HG03565 (cell line): Measurements from ENCODE around the gene PCGF1.
"Not testable (repeated sequence)": the region's sequence is repeated elsewhere in the genome, so short reads cannot be mapped to it uniquely, and the experiment has no call there.

Experiments
- ATAC-seq: cut with Tn5 transposase; IDR thresholded peaks from one replicate; pipeline ENCODE4 v1.9.1; 2021; ENCODE audit warnings: mild to moderate bottlenecking, moderate library complexity; ENCODE audit not compliant: unreplicated experiment

Gene PCGF1

GRCh38 chr2:74499940-74500577 lies 7.4 kb downstream of the PCGF1 start:
- ATAC-seq = no peak

GRCh38 chr2:74499267-74499939 lies 8.1 kb downstream of the PCGF1 start, which contains the start of gene LBX2:
LBX2 (minus strand) TSS chr2:74499603; CDS start chr2:74499537, 66 bp downstream.
- no peak for ATAC-seq

DNA sequence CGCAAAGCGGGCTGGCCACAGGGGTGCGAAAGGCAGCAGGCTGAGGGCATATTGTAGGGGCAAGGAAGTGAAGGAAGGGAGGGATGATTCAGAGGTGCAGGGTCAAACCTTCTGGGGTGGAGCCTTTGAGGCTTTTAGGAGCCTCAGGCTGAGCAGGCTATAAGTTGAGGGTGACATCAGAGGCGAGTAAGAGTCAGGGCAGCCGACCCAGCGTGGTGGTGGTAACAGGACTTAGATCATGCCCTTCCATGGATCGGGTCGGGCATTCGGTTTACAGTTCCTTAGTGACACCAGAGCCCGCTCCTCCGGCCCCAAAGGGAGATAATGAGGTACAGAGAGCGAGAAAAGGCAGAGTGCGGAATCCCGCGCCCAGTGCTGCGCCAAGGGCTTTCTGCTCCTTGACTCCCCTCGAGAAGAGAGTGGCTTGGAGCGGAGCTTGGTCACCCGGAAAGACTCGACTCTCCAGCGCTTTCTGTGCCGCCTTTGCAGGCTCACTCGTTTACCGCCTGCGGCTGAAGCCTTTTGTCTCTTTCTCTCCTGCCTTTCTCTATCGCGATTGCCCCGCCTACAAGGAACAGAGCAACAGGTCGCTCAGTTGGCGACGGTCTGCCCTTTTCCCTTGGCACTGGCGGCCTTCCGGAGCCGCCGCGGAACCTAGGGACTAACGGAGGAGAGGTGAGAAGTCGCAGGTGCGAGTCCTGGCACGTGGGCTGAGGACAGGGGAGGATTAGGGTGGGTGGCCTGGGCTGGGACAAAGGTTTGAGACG lies 8.8 kb downstream of the PCGF1 start:
- no peak for ATAC-seq

DNA sequence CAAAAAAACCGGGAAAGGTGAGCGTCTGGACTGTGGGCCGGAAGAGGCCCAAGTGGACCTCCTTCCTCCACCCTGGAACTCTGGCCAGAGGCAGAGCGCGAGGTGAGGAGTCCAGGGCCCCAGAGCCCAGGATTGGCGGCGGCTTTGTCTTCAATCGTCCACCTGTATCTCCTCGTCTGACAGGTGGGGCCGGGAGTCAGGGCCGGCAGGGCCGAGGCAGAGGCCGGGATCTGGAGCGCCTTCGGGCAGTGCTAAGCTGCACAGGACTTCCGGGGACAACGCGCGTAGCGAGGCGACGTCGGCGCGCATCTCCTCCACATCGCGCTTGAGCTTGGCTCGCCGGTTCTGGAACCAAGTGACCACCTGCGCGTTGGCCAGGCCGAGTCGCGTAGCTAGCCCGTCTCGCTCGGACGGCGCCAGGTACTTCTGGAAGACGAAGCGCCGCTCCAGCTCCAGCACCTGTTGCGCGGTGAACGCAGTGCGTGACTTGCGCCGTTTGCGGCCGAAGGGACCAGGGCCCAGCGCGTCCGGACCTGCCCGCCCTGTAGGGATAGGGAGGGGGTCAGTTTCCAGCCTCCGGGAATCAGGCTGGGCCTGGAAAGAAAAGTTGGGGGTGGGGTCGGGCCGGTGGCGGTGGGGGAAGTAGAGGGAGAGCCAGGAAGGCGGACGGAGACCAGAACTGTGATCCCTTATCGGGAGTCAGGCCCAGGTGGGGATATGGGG lies 9.6 kb downstream of the PCGF1 start:
- no peak for ATAC-seq

- ATAC-seq = no peak
These were observed 10.3 kb downstream of the PCGF1 start for GRCh38 chr2:74496997-74497776.

DNA sequence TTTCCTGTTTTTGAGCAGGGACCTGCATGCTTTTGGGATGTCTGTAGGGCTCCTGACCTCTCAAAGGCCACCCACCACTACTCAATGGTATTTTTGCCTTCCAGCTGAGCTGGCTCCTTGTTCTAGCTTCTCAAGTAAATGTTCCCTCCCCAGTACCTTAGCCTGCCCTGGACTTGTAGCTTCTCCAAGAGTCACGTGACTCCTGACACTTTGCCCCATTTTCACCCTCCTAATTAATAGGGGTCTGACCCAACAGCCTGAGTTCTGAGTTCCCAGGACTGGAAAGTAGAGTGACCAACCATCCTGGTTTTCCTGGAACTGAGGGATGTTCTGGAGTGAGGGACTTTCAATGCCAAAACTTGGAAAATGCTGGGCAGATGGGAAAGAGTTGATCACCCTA lies 12.1 kb downstream of the PCGF1 start:
- no peak for ATAC-seq

DNA sequence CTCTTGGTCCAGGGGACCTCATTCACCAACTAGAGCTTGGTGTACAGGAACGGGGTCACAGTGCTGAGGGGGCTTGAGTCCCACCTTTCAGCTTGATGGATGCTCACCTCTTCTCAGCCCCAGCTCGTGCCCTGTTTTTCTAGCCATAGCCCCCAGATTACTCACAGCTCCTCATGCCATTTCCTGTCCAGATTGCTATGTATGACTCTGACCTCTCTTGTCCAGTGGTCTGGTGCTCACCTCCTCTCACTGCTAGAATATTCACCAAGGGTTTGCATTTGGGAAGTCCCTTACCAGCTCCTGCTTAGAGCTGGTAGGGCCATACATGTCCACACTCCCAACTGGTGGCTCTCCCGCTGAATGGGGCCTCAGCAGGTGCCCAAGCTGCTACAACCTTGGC lies 13.9 kb downstream of the PCGF1 start:
- ATAC-seq = no peak

DNA sequence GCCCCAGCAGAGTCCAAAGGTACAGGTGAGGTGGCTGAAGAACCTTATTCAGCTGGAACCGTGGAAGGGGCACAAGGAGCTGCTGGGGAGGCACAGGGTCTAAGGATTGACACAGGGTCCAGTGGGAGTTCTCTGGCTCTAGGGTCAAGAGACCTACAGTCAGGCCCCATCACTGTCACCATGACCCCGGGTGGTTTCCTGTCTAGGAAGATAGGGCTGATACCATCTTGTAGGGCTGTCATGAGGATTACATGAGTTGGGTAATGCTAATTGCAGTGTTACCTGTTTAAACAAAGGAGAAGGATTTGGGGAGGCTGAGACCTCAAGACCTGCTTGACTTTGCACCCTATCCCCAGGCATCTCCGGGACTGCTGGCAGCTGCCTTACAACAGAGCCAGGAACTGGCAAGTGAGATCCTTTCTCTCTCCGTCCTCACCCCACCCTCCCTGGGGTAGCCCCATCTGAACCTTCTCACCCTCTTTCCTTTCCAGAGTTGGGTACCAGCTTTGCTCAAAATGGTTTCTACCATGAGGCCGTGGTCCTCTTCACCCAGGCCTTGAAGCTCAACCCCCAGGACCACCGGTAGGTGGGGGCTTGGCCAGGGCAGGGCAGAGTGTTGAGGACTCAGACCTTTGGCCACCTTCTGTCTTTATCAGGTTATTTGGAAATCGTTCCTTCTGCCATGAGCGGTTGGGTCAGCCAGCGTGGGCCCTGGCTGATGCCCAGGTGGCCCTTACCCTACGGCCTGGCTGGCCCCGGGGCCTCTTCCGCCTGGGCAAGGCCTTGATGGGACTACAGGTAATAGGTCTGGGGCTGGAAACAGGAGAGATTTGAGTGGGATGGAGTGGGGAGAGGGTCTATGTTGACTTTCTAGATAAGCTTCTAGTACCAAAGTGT lies 15.6 kb downstream of the PCGF1 start:
- ATAC-seq = no peak

DNA sequence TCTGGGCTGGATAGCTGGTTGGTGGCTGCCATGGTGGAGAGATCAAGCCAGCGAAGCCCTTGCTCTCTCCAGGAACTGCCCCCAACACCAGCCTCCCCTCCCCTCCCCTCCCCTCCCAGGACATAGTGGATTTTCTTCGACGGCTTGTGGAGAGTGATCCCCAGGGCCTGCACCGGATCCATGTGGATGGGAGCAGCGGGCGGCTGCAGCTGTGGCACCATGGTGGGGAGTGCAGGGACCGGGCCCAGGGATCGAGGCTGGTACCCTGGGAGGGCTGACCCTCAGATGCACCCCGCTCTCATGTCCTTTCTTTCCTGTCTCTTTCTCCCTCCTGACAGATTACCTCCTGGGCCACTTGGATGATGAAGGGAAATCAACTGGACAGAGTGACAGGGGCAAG lies 17.6 kb downstream of the PCGF1 start:
- ATAC-seq = no peak

- no peak for ATAC-seq
These were observed 18.6 kb downstream of the PCGF1 start for GRCh38 chr2:74488643-74489481.

DNA sequence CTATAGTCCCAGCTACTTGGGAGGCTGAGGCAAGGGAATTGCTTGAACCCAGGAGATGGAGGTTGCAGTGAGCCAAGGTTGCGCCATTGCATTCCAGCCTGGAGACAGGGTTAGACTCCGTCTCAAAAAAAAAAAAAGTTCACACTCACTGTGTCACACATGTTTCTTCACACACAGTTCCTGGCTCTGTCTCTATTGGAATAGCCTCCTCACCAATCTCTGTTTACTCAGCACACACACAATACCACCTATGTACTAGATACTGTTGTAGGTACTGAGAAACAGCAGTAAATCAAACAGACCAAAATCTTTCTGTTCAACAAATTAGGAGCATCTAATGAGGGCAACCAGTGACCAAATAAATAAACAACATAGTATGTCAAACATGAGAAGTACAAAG lies 21.4 kb downstream of the PCGF1 start:
- ATAC-seq = no peak

GRCh38 chr2:74483675-74484164 lies 23.8 kb downstream of the PCGF1 start:
- ATAC-seq = not testable (repeated sequence)

DNA sequence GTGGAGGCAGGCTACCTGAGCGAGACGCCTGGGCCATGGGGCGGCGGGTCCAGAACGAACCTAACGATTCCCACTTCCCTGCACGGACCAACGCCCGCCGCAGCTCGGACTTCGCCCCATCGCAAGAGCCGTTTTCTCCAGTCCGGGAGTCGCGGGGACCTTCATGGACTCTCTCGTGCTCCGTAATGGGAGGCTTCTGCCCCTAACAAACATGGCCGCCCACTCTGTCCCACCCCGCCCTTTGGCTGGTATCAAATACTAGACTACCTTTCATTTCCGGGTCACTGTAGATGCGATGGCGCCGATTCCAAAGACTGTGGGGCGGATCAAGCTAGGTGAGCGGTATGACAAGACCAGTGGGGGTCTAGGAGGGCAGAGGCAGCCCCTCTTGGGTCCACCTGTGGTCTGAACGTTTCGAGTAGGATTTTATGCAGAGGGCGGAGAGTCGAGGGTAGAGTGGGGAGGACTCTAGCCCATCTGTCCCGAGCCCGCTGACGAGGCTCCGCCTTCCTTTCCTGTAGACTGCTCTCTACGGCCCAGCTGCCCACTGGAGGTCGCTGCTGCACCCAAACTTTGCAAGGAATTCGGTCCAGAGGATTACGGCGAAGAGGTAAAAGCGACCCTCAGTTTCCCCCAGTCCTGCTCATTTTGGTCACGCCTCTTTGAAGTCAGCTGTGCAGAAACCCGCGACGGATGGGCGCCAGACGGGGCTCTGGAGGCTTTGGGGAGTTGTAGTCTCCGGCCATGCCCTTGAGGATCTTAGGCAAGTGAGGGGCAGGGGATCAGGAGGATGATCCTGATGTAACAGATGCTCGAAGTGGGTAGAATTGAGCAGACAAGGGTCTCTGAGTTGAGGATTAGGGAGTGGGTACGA lies 24.5 kb downstream of the PCGF1 start, which contains the start of the genes CCDC142 and TTC31:
CCDC142 (minus strand) TSS at position 198 of the 874 bp plus-strand sequence; CDS start at position 37, 161 bp downstream.
TTC31 (plus strand) TSS at position 281 of the 874 bp plus-strand sequence; CDS start at position 296, 15 bp downstream.
- ATAC-seq = peak; percentile 68

- peak; percentile 27 for ATAC-seq
These were observed 25.3 kb downstream of the PCGF1 start for GRCh38 chr2:74481961-74482800.

- no peak for ATAC-seq
These were observed 26.1 kb downstream of the PCGF1 start for GRCh38 chr2:74481431-74481830.

- no peak for ATAC-seq
These were observed 32.6 kb downstream of the PCGF1 start for GRCh38 chr2:74474899-74475298.
